ENCODE results near the gene ZC3H13. TPM values are rescaled to one million over a fixed set of nuclear protein-coding genes. Genes with fewer than 3 reads are reported as not detected.
"Not testable (repeated sequence)": the region's sequence is repeated elsewhere in the genome, so short reads cannot be mapped to it uniquely, and the experiment has no call there.

Gene ZC3H13
- total RNA-seq, 4 donors from 2014 or later = 33.6 to 47.8 (median 36.4) TPM

DNA sequence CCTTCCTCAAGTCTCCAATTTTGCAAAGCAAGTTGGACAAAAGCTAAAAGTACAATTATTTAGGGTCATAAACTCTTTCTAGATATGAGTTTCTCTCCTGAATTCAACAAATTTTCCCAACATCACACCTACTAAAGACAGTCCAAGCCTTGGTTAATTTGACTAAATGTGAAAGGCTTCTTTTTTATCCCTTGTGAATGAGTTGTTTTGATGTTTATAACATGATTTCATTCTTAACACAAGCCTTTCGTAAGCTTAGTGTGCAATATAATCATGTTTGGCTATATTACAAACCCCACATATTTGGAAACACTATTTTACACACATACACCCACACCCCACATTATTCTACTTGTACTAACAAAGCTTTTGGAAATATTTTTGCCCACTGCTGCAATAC is 57.3 kb downstream of the ZC3H13 start:
- no peaks in the 10 kb centered on the region for H3K27me3 ChIP-seq
- no peak for DNase-seq (ENCODE audit: extremely low spot score)
- intact Hi-C loops (cut with DNase I) = no loop called here
- no peaks in the 10 kb centered on the region for H3K9me3 ChIP-seq
- 79% methylated on average over 1 of the region's 1 CpG for WGBS
- no peak overlapping the region for H3K4me3 ChIP-seq
- H3K27ac ChIP-seq (replicated peaks in 1 of 4) = no peak overlapping the region
- TF ChIP-seq POLR2AphosphoS5 (IDR thresholded peaks at IDR 0.05) (no peak), POLR2A (IDR thresholded peaks at IDR 0.05; ENCODE audit: low read depth) (no peak), EP300 (IDR thresholded peaks at IDR 0.05) (no peak)
- TF ChIP-seq, protein P1, sequence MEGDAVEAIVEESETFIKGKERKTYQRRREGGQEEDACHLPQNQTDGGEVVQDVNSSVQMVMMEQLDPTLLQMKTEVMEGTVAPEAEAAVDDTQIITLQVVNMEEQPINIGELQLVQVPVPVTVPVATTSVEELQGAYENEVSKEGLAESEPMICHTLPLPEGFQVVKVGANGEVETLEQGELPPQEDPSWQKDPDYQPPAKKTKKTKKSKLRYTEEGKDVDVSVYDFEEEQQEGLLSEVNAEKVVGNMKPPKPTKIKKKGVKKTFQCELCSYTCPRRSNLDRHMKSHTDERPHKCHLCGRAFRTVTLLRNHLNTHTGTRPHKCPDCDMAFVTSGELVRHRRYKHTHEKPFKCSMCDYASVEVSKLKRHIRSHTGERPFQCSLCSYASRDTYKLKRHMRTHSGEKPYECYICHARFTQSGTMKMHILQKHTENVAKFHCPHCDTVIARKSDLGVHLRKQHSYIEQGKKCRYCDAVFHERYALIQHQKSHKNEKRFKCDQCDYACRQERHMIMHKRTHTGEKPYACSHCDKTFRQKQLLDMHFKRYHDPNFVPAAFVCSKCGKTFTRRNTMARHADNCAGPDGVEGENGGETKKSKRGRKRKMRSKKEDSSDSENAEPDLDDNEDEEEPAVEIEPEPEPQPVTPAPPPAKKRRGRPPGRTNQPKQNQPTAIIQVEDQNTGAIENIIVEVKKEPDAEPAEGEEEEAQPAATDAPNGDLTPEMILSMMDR (IDR thresholded peaks at IDR 0.05) = no peak
- peaks cover 10 to 22% (median 15%) of the 10 kb centered on the region in 4 donors for H3K36me3 ChIP-seq
- no peaks in the 10 kb centered on the region for H3K4me1 ChIP-seq

DNA sequence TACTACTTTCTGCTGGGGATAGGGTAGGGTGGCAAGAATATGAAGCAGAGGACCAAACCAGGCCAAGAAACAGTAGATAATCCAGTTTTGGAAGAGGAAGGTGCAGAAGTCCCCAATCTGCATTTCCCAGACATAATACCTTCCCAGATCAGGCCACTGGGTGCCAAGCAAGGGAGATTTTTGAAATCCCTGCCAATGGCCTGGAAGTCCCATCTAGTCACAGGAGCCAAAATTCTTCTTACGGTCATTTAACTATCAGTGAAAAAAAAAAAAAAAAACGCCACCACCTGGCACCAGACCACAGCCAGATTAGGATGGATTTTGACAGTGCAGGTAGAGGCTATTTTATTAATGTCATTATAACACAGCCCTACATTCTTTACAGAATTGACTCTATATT is 57.8 kb downstream of the ZC3H13 start:
- Histone ChIP-seq H3K4me1 (no peaks in the 10 kb centered on the region), H3K36me3 (peaks cover 5 to 17% (median 11%) of the 10 kb centered on the region in 4 donors), H3K4me3 (no peak overlapping the region), H3K27me3 (no peaks in the 10 kb centered on the region), H3K9me3 (no peaks in the 10 kb centered on the region), H3K27ac (replicated peaks in 1 of 4) (no peak overlapping the region)
- DNase-seq (ENCODE audit: extremely low spot score) = no peak
- TF ChIP-seq, protein P1 (IDR thresholded peaks at IDR 0.05) = no peak
- TF ChIP-seq POLR2A (IDR thresholded peaks at IDR 0.05; ENCODE audit: low read depth) (no peak), EP300 (IDR thresholded peaks at IDR 0.05) (no peak), POLR2AphosphoS5 (IDR thresholded peaks at IDR 0.05) (no peak)
- intact Hi-C loops (cut with DNase I) = no loop called here
- WGBS = 81% methylated on average over 2 of the region's 2 CpGs

DNA sequence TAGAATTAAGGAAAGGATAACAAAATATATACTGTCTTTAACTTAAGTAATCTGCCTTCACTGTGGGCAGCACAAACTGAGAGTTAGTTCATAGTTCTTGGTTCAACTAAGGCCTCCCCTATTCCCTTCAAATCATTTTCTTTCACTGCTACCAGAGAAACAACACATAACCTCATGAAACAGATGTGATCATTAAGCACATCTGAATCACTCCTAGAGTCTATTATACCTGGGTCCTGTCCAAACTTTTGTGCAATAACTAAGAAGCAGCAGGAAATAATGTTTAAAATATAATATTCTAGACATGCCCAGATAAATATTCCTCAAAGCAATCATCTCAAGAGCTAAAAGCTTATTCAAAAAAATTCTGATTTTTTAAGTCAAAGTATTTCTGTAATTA is 62.9 kb downstream of the ZC3H13 start:
- intact Hi-C loops (cut with DNase I) = no loop called here
- Histone ChIP-seq H3K9me3 (no peaks in the 10 kb centered on the region), H3K27me3 (no peaks in the 10 kb centered on the region), H3K36me3 (peaks cover 11 to 46% (median 39%) of the 10 kb centered on the region in 4 donors), H3K4me1 (no peaks in the 10 kb centered on the region), H3K27ac (replicated peaks in 1 of 4) (no peak overlapping the region), H3K4me3 (no peak overlapping the region)
- TF ChIP-seq POLR2AphosphoS5 (IDR thresholded peaks at IDR 0.05) = no peak
- TF ChIP-seq, protein P1 (IDR thresholded peaks at IDR 0.05) = no peak
- TF ChIP-seq EP300 (IDR thresholded peaks at IDR 0.05) = no peak
- no peak for TF ChIP-seq POLR2A (IDR thresholded peaks at IDR 0.05; ENCODE audit: low read depth)
- no peak for DNase-seq (ENCODE audit: extremely low spot score)

DNA sequence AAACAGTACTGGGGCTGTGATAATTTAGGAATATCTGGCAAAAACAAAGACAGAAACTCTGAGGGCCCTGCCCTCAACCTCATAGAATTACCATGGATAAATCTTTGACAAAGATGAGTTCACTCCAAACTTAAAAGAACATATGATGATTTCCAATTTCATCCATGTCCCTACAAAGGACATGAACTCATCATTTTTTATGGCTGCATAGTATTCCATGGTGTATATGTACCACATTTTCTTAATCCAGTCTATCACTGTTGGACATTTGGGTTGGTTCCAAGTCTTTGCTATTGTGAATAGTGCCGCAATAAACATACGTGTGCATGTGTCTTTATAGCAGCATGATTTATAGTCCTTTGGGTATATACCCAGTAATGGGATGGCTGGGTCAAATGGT is 71.4 kb downstream of the ZC3H13 start:
- WGBS = no CpG with 5 or more reads among the region's 2 CpGs
- H3K9me3 ChIP-seq; intact Hi-C loops (cut with DNase I); H3K27ac ChIP-seq (replicated peaks in 1 of 4); DNase-seq (ENCODE audit: extremely low spot score); H3K4me1 ChIP-seq; H3K27me3 ChIP-seq; H3K4me3 ChIP-seq: not testable (repeated sequence)
- peaks cover 10 to 50% (median 34%) of the 10 kb centered on the region in 4 donors for H3K36me3 ChIP-seq

DNA sequence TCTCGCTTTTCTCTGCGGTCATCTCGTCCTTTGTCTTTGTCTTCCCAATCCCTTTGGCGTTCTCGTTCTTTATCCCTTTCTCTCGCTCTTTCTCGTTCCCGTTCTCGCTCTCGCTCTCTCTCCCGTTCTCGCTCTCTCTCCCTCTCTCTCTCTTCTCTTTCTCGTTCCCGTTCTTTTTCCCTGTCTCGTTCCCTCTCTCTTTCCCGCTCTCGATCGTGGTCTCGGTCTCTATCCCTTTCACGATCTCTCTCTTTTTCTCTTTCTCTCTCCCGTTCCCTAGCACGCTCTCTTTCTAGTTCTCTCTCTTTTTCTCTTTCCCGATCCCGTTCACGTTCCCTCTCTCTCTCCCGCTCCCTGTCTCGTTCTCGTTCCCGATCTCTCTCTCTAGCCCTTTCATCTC is 77.2 kb downstream of the ZC3H13 start:
- peaks cover 26 to 81% (median 51%) of the 10 kb centered on the region in 4 donors for H3K36me3 ChIP-seq
- no peaks in the 10 kb centered on the region for H3K27me3 ChIP-seq
- TF ChIP-seq POLR2A (IDR thresholded peaks at IDR 0.05; ENCODE audit: low read depth) = no peak
- no peak for TF ChIP-seq POLR2AphosphoS5 (IDR thresholded peaks at IDR 0.05)
- TF ChIP-seq, protein P1 (IDR thresholded peaks at IDR 0.05) = no peak
- no peak for TF ChIP-seq EP300 (IDR thresholded peaks at IDR 0.05)
- H3K4me1 ChIP-seq = no peaks in the 10 kb centered on the region
- DNase-seq (ENCODE audit: extremely low spot score) = no peak
- no peak overlapping the region for H3K27ac ChIP-seq (replicated peaks in 1 of 4)
- no peak overlapping the region for H3K4me3 ChIP-seq
- H3K9me3 ChIP-seq = no peaks in the 10 kb centered on the region
- WGBS = 99% methylated on average over 29 of the region's 29 CpGs
- intact Hi-C loops (cut with DNase I) = no loop called here

Measured in esophagus muscularis mucosa (tissue), 4 donors.